Mucosa of descending colon (tissue), 3 donors: ENCODE data around the gene PDZRN3. TPM values are rescaled to one million over a fixed set of nuclear protein-coding genes. Genes with fewer than 3 reads are reported as not detected.

Experiments used
- ATAC-seq: fragments of 200-7000 bp; cut with Tn5 transposase; one replicate; pipeline ENCODE4 v1.9.1; 2020; ENCODE audit warnings: mild to moderate bottlenecking, moderate library complexity
- DNase-seq, 3 donors: peaks; one replicate each; pipeline ENCODE4 v3.0.0-alpha.2; 2020
- H3K36me3 ChIP-seq: fragments of 200-600 bp; one replicate; pipeline ENCODE4 v1.8.0; 2021; ENCODE audit warnings: low read depth, mild to moderate bottlenecking
- H3K4me1 ChIP-seq: fragments of 200-600 bp; one replicate; pipeline ENCODE4 v1.8.0; 2021; ENCODE audit warnings: low read depth, mild to moderate bottlenecking
- H3K4me3 ChIP-seq: fragments of 200-600 bp; one replicate; pipeline ENCODE4 v1.8.0; 2021; ENCODE audit warnings: mild to moderate bottlenecking
- H3K9me3 ChIP-seq: fragments of 200-600 bp; one replicate; pipeline ENCODE4 v1.8.0; 2021; ENCODE audit warnings: mild to moderate bottlenecking
- CTCF ChIP-seq: fragments of 200-600 bp; IDR thresholded peaks from one replicate; pipeline ENCODE4 v1.8.0; 2022; ENCODE audit warnings: antibody characterized with exemption, mild to moderate bottlenecking
- intact Hi-C, 2 donors: fragments of 100-400 bp; cut with DNase I in 1 of 2; cut with micrococcal nuclease in 1 of 2; formaldehyde crosslinking; loops; one replicate each; pipeline versions ENCODE4 v1.11.0 to v1.11.1; 2022; cut with DNase I, micrococcal nuclease
- total RNA-seq, 3 donors: library from RNA; stranded (reverse); fragmentation: NEBNext Ultra II Directional in 2 of 3; extraction: Animal tissue kit (Norgen Biotek cat#: 25700) in 2 of 3; gene quantifications; one replicate each; pipeline versions ENCODE4 v1.2.1 to v1.2.4, GENCODE V29; 2021 to 2023
- donor health status: DM: no; HTN: no; CAD: no; lungs with moderate emphysema.
- donor health status: DM: no; HTN: no; CAD: no.
- donor health status: DM: no; HTN: yes; CAD: no.

Gene PDZRN3
- total RNA-seq, 3 donors from 2014 or later = 17.9 to 147 (median 18.5) TPM

- DNase-seq = no peak
- Histone ChIP-seq H3K4me1 (peaks cover 17% of the 10 kb centered on the region), H3K9me3 (no peaks in the 10 kb centered on the region), H3K4me3 (no peak overlapping the region), H3K36me3 (no peaks in the 10 kb centered on the region)
- intact Hi-C loops = no loop called here
- ATAC-seq = no peak
- TF ChIP-seq CTCF = no peak
Observed at GRCh38 chr3:73550032-73550431, 74.7 kb downstream of the PDZRN3 start.

DNA sequence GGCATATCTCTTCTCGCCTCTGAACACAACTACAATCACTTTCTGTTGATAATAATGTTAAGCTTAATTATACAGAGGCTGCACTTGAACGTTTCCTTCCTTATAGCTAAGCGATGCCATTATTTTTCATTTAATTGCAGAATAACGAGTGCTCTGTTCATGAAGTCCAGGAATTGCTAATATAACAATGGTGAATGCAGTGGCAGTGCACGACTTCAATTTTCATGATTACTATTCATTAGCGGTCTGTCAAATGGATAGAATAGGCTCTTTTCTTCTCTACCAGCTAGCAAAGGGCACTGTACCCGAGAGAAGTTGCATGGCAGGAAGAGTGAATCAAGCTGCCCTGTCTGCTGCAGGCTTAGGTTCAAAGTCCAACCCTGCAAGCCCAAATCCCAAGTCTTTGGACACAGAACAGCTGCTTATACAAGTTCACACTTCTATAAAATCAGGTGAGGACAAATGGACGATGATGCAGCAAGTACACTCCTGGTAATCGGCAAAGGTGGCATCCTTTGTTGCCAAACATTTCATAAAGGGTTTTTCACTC is 75.6 kb downstream of the PDZRN3 start:
- DNase-seq = no peak
- peaks cover 17% of the 10 kb centered on the region for H3K4me1 ChIP-seq

DNA sequence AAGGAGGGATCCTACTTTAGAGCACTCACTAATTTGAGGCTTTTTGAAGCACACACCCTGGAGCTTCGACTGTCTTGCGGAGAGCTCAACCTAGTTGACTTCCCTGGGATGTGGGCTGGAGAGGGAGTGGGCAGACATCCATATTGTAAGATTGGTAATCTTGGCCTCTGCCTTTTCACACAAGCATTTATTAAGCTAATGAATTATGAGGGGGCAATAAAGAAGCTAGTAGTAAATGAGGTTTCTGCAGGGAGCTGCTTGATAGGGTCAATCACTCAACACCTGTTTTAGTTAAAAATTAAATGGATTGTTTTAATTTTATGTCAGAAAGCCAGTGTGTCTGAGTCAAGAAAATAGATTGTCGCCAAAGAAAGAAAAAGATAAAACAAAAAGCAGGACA is 76.3 kb downstream of the PDZRN3 start:
- Histone ChIP-seq H3K4me3 (no peak overlapping the region), H3K36me3 (no peaks in the 10 kb centered on the region), H3K4me1 (peaks cover 17% of the 10 kb centered on the region), H3K9me3 (no peaks in the 10 kb centered on the region)
- ATAC-seq = no peak
- no peak for TF ChIP-seq CTCF
- intact Hi-C loops = no loop called here
- DNase-seq = no peak

More for the DNA sequence above, 75.6 kb downstream of the PDZRN3 start:
- no peak overlapping the region for H3K4me3 ChIP-seq
- intact Hi-C loops = no loop called here
- ATAC-seq = peak; percentile 59
- H3K9me3 ChIP-seq = no peaks in the 10 kb centered on the region
- no peak for TF ChIP-seq CTCF
- no peaks in the 10 kb centered on the region for H3K36me3 ChIP-seq

- DNase-seq = peak in 1 of 3 donors; percentile 38
- Histone ChIP-seq H3K4me3 (no peak overlapping the region), H3K4me1 (peaks cover 17% of the 10 kb centered on the region), H3K9me3 (no peaks in the 10 kb centered on the region), H3K36me3 (no peaks in the 10 kb centered on the region)
- ATAC-seq = peak; percentile 77
- no peak for TF ChIP-seq CTCF
- intact Hi-C loops = no loop called here
Observed at GRCh38 chr3:73547427-73548248, 77.1 kb downstream of the PDZRN3 start.

DNA sequence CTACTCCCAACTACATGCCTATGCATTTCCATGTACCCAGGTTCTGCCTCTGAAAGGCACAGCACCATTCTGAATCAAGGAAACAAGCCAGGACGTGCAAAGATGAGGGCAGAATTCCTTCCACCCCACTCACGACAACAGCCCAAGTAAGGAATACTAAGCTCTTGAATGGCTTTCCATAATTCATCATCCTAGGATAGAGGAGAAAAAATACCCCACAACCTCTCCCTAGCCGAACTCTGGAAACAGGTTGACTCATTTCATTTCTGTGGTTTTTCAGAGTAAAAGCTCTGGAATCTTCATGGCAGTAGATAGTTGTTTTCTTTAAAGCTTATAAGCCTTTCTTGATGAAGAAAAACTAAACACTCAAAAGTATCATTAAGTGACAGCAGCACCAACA is 77.8 kb downstream of the PDZRN3 start:
- no peak for ATAC-seq

More for the DNA sequence above, 77.8 kb downstream of the PDZRN3 start:
- Histone ChIP-seq H3K36me3 (no peaks in the 10 kb centered on the region), H3K9me3 (no peaks in the 10 kb centered on the region), H3K4me1 (peaks cover 24% of the 10 kb centered on the region), H3K4me3 (no peak overlapping the region)
- no peak for TF ChIP-seq CTCF
- no peak for DNase-seq
- intact Hi-C loops = no loop called here
